ENCODE results near the gene PILRA.
"Not testable (repeated sequence)": the region's sequence is repeated elsewhere in the genome, so short reads cannot be mapped to it uniquely, and the experiment has no call there.

Gene PILRA

DNA sequence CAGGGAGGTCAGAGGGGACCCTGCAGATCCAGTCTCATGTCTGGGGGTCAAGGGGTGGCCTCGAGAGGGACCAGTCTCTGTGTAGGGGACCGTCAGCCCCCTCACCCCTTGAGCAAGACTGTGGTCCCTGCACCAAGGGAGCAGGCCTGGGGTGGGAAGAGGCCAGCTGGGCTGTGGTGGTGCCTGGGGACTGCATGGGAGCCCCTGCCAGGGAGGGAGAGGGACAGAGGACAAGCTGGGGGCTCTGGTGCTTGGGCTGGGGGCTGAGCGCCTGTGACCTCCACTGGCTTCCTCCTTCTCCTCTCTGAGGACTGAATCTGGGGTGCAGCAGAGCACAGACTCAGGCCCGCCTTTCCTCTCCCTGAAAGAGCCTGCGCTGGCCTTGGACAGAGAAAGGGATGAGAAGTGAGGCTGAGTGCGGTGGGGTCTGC is 16.1 kb upstream of the PILRA start:
- in situ Hi-C loops (cut with MboI; ENCODE audit: low sequenced_read_pairs): loop anchor here (10.0 kb wide), 1 partner anchor 48 kb away; no protein-coding TSS in a partner anchor

DNA sequence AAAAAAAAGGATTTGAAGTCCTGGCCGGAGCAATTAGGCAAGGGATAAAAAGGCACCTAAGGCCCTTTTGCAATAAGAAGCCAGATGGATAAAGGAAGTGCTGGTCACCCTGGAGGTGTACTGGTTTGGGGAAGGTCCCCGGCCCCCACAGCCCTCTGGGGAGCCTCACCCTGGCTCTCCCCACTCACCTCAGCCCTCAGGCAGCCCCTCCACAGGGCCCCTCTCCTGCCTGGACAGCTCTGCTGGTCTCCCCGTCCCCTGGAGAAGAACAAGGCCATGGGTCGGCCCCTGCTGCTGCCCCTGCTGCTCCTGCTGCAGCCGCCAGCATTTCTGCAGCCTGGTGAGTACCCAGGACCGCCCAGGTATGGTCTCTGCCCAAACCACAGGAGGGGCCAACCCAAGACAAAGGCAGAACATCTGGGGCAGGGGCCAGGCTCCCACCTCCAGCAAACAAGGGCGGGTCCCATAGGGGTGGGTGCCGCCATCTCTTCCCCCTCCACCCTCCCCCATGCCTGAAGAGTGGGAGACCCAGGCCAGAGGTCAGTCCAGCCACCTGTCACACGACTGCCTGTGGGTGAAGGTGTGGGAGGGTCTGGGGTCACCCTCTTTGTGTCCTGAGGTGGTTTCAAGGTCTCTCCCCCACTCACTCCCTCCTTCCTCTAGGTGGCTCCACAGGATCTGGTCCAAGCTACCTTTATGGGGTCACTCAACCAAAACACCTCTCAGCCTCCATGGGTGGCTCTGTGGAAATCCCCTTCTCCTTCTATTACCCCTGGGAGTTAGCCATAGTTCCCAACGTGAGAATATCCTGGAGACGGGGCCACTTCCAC is 15.0 kb upstream of the PILRA start, which contains the start of gene PILRB:
Gene PILRB (plus strand): TSS at position 91 of the 830 bp plus-strand sequence. CDS start 186 bp downstream, at position 277.
- in situ Hi-C loops (cut with MboI; ENCODE audit: low sequenced_read_pairs): loop anchor here (10.0 kb wide), 1 partner anchor 47 kb away; no protein-coding TSS in a partner anchor

DNA sequence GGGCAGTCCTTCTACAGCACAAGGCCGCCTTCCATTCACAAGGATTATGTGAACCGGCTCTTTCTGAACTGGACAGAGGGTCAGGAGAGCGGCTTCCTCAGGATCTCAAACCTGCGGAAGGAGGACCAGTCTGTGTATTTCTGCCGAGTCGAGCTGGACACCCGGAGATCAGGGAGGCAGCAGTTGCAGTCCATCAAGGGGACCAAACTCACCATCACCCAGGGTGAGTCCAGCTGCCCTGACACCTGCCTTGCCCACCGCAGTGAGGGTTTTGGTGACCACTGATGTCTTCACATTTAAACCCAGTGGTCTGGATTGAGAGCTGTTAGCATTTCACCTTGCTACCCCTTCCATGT is 14.5 kb upstream of the PILRA start:
- in situ Hi-C loops (cut with MboI; ENCODE audit: low sequenced_read_pairs): loop anchor here (10.0 kb wide), 1 partner anchor 46 kb away; no protein-coding TSS in a partner anchor

DNA sequence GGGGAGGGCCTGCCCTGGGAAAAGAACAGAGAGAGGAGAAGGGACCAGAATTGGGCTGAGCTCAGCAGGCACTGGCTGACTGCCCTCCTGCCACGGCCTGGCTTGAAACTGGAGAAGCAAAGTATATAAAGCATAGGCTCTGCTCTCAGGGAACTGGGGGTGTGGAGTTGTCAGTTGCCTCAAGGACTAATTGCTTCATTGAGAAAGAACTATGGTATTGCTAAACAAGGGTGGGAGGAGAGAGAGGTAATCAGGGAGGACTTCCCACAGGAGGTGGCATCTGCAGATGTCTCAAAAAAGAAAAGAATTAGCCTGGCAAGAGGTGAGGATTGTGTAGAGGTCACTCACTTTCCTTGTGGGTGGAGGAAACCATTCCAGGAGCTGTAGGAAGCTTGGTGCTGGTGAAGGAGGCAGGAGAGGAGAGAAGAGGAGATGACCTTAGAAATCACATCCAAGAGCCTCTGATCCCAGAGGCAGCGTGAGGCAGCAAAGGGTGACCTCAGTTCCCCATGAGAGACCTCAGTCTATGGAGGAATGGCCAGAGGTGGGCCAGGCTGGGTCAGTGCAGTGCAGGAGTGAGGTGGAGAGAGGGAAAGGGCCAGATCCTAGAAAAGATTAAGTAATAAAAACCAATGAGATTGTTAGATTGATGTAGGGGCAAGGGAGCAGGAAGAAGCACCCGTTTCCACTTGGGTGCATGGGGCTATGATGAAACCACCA is 13.0 kb upstream of the PILRA start:
- in situ Hi-C loops (cut with MboI; ENCODE audit: low sequenced_read_pairs): no loop called here

DNA sequence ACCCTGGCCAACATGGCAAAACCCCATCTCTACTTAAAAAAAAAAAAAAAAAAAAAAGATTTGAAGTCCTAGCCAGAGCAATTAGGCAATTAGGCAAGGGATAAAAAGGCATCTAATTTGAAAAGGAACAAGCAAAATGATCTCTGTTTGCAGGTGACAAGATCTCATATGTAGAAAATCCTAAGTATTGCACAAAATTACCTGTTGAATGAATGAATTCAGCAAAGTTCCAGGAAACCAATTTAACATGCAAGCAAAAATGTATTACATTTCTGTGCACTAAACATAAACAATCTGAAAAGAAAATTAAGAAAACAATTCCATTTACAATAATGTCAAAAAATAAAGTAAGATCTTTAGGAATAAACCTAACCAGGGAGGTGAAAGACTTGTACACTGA is 10.2 kb upstream of the PILRA start:
- in situ Hi-C loops (cut with MboI; ENCODE audit: low sequenced_read_pairs): no loop called here

DNA sequence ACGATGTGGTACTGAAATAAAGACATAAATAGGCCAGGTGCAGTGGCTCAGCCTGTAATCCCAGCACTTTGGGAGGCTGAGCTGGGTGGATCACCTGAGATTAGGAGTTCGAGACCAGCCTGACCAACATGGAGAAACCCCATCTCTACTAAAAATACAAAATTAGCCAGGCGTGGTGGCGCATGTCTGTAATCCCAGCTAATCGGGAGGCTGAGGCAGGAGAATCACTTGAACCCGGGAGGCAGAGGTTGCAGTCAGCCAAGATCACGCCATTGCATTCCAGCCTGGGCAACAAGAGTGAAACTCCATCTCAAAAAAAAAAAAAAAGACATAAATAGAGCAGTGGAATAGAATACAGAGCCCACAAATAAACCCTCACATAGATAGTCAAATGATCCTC is 9.5 kb upstream of the PILRA start:
- in situ Hi-C loops (cut with MboI; ENCODE audit: low sequenced_read_pairs): not testable (repeated sequence)

DNA sequence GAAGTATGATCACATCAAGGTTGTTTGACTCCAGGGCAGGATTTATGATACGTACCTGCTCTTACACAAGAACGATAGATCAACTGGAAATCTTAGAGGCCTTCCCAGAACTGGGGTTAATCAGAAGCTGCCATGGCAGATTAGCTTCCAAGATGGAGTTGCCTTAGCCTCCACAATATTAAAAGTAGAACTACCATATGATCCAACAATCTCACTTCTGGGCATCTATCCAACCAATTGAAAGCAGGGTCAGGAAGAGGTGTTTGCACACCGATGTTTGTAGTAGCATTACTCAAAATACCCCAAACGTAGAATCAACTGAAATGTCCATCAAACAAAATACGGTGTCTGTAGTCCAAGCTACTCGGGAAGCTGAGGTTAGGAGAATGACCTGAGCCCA is 8.8 kb upstream of the PILRA start:
- in situ Hi-C loops (cut with MboI; ENCODE audit: low sequenced_read_pairs): no loop called here

DNA sequence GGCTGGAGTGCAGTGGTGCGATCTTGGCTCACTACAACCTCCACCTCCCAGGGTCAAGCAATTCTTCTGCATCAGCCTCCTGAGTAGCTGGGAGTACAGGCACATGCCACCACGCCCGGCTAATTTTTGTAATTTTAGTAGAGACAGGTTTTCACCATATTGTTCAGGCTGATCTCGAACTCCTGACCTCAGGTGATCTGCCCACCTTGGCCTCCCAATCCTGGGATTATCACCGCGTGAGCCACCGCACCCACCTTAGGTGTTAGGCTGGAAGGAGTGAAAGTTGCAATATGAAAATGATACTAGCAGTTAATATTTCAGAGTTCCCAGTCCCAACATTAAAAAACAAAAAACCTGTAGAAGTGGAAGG is 7.3 kb upstream of the PILRA start:
- in situ Hi-C loops (cut with MboI; ENCODE audit: low sequenced_read_pairs): not testable (repeated sequence)

DNA sequence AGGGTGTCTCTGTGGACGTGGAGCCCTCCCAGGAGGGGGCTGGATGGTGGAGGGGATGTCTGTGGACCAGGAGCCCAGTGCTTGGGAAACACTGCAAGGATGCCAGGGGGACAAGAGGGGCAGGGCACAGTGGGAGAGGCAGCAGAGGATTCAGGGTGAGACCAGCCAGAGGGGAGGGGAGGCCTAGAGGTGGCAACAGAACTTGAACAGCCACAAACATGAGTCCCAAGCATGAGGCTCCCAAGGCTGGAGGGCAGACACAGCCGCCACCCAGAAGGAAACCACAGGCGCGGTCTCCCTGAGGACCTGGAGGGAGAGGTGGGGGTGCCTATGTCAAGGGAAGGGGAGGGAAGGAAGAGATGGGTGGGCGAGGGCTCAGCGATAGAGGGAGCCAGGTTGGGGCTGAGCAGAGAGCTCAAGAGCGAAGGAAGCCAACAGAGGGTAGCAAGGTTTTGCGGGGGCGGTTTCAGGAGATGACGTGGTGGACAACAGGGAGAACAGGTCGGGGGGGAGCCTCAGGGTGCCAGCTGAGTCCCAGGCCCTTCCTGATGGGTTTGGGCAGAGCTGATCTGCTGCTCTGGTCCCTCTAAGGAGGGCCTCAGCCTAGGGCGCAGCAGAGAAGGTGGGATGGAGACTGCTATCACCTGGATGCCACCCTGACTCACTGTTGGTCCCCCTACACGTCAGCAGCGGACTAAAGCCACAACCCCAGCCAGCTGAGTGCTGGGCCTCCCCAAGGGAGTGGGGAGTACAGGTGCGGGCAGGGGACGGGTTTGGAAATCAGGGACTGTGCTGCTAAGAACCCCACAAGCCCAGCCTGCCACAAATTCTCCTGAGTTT is 6.7 kb upstream of the PILRA start:
- in situ Hi-C loops (cut with MboI; ENCODE audit: low sequenced_read_pairs): no loop called here

DNA sequence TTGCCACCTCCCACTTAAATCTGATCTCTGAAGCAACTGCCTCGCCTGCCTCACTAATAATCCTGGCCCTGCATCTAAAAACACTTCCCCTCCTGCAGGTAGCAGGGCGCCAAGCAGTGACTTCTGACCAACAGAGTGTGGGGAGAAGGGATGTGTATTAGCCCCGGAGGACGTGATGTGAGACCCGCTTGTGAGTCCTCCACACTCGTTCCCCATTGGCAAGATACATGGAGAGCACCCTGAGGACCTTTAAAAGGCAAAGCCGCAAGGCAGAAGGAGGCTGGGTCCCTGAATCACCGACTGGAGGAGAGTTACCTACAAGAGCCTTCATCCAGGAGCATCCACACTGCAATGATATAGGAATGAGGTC is 6.1 kb upstream of the PILRA start:
- in situ Hi-C loops (cut with MboI; ENCODE audit: low sequenced_read_pairs): no loop called here

DNA sequence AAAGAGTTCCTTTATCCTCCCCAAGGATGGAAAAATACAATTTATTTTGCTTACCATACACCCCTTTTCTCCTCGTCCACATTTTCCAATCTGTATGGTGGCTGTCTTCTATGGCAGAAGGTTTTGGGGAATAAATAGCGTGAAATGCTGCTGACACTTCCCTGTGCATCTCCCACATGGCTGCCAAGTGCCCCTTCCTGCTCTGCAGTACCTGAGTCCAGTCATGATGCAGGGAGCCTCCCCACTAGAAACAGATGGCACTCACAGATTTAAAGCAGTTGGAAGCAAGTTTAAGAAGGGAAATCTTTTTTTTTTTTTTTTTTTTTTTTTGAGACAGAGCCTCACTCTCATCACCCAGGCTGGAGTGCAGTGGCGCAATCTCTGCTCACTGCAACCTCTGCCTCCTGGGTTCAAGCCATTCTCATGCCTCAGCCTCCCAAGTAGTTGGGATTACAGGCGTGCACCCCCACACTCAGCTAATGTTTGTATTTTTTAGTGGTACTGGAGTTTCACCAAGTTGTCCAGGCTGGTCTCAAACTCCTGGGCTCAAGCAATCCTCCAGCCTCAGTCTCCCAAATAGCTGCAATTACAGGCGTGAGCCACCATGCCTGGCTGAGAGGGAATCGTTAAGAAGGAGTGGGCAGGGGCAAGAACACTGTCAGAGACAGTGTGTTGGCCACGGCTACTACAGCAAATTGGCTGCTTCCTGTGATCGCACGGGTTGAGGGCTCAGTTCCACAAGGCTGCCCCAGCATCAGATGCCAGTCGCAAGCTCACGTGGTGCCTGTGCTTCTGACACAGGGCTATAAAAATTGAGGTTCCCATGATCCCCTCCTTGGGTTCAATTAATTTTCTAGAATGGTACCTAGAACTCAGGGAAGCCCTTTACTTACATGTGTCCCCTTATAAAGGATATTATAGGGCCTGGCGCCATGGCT is 5.3 kb upstream of the PILRA start:
- in situ Hi-C loops (cut with MboI; ENCODE audit: low sequenced_read_pairs): no loop called here

DNA sequence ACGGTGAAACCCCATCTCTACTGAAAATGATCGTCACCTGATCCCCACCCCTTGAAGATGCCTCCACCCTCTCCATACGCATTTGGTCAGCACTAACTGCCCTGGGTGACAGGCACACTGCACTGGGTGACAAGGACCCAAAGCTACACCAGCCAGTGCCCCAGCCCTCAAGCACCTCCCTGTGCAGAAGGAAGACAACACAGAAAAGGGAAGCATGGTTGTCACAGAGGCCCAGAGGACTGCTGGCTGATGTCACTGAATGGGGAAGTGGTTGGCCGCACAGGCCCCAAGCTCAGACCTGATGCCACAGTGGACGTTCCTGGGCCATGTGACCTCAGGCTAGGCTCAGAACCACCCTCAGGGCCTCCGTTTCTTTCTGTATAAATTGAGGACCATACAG is 4.2 kb upstream of the PILRA start:
- in situ Hi-C loops (cut with MboI; ENCODE audit: low sequenced_read_pairs): no loop called here

DNA sequence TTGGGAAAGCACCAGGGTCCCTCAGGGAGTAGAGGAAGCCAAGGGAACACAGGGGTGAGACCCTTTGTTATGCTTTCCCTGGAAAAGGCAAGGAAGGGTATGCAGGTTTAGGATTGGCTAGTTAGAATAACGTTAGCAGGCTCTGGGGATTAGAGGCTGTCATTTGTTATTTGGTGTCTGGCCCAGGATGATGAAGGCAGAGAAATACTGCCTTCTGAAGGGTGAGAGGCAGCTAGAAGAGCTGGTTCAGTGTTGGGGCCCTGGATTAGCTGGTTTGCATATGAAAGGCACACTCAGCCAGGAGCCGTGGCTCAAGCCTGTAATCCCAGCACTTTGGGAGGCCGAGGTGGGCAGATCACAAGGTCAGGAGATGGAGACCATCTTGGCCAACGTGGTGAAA is 3.0 kb upstream of the PILRA start:
- in situ Hi-C loops (cut with MboI; ENCODE audit: low sequenced_read_pairs): no loop called here

DNA sequence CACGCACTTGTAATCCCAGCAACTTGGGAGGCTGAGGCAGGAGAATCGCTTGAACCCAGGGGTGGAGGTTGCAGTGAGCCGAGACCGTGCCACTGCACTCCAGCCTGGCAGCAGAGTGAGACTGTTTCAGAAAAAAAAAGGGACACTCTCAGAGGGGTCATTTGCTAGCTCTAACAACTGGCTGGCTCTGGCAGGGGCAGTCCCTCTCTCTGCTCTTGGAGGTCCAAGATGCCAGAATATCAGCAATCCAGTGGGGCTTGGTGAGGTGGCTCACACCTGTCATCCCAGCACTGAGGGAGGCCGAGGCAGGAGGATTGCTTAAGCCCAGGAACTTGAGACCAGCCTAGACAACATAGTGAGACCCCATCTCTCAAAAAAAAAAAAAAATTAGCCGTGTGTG is 2.5 kb upstream of the PILRA start:
- in situ Hi-C loops (cut with MboI; ENCODE audit: low sequenced_read_pairs): no loop called here

DNA sequence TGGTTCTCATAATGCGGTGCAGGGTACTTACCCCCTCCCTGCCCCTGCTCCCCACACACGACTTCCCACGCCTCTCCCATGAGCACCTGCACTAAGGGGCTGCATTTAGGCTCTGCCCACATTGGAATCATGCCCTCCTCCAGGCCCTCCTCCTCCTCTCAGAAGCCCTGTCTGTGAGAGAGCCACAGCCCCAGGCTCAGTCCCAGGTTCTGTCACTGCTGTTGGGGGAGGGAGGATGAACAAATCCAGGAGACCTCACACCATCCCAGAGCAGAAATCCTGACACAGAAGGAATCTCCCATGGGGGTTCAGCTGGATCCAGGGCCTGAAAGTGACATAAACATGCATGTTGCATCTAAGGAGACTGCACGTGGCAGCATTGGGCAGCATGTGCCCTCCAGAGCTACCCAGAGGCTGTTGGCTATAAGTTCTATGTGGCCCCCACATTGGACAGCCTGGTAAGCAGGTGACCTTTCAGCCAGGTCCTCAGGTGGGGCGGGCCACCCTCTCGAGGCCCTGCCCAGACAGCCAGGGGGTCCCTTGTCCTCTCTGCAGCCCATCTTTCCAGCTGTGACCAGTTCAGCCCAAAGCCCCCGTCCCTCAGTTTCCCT is 1.6 kb upstream of the PILRA start:
- in situ Hi-C loops (cut with MboI; ENCODE audit: low sequenced_read_pairs): no loop called here

DNA sequence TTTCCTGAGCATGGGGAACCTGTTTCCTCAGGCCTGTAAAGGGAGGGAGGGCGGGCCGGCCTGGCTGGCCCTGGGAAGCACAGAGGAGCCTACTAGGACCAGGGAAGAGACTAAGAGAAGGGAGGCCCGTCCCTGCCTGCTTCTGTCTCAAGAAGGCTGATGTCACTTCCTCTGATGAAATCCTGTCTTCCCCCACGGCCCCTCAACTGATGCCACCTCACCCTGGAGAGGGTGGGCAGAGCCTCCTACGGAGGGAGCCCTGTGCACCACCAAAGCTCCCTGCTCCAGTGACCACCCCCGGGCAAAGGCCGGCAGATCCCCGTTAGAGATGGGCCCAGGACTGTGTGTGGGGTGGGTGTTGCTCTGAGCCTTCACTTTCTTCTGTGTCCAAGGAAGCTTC is 1.0 kb upstream of the PILRA start:
- in situ Hi-C loops (cut with MboI; ENCODE audit: low sequenced_read_pairs): no loop called here

DNA sequence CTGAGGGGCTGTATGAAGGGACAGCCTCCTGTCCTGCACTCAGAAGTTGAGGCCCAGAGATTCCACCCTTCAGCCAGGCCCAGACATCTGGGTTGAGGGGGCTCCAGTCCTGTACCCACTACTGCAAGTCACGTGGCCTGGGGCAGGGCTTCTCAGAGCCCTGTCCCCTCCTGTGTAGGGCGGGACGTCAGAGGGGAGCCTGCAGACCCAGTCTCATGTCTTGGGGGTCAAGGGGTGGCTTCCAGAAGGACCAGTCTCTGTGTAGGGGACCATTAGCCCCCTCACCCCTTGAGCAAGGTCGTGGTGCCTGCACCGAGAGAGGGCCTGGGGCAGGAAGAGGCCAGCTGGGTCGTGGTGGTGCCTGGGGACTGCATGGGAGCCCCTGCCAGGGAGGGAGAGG is 593 bp upstream of the PILRA start:
- in situ Hi-C loops (cut with MboI; ENCODE audit: low sequenced_read_pairs): no loop called here

DNA sequence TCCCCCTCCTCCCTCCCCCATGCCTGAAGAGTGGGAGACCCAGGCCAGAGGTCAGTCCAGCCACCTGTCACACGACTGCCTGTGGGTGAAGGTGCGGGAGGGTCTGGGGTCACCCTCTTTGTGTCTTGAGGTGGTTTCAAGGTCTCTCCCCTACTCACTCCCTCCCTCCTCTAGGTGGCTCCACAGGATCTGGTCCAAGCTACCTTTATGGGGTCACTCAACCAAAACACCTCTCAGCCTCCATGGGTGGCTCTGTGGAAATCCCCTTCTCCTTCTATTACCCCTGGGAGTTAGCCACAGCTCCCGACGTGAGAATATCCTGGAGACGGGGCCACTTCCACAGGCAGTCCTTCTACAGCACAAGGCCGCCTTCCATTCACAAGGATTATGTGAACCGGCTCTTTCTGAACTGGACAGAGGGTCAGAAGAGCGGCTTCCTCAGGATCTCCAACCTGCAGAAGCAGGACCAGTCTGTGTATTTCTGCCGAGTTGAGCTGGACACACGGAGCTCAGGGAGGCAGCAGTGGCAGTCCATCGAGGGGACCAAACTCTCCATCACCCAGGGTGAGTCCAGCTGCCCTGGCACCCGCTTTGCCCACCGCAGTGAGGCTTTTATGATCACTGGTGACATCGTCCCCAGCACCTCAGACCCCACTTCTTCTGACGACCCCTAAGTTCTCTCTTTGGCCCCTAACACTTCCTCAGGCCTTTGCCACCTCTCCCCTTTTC is 747 bp downstream of the PILRA start:
- in situ Hi-C loops (cut with MboI; ENCODE audit: low sequenced_read_pairs): not testable (repeated sequence)

DNA sequence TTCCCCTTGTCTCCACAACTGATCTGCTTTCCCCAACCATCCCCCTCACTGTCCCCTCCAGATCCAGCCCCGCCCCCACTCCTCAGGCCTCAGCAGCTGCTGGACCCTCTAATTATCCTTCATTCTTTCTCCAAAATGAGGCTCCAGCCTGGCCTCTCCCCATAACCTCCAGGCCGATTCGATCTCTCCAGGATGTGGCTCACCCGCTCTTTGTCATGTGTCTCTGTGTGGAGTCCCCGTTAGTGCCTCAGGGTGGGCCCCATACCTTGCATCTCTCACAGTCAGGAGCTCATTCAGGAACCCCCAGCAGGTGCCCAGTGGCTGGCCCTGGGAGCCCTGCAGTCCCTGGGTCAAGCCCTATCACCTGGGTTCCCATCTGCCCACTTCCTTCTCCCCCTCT is 1.3 kb downstream of the PILRA start:
- in situ Hi-C loops (cut with MboI; ENCODE audit: low sequenced_read_pairs): no loop called here
